ENCODE results near the gene NPFFR1. TPM values are rescaled to one million over a fixed set of nuclear protein-coding genes. Genes with fewer than 3 reads are reported as not detected.
"Not testable (repeated sequence)": the region's sequence is repeated elsewhere in the genome, so short reads cannot be mapped to it uniquely, and the experiment has no call there.

Gene NPFFR1
- total RNA-seq, 1 experiment from 2014 or later: not detected

DNA sequence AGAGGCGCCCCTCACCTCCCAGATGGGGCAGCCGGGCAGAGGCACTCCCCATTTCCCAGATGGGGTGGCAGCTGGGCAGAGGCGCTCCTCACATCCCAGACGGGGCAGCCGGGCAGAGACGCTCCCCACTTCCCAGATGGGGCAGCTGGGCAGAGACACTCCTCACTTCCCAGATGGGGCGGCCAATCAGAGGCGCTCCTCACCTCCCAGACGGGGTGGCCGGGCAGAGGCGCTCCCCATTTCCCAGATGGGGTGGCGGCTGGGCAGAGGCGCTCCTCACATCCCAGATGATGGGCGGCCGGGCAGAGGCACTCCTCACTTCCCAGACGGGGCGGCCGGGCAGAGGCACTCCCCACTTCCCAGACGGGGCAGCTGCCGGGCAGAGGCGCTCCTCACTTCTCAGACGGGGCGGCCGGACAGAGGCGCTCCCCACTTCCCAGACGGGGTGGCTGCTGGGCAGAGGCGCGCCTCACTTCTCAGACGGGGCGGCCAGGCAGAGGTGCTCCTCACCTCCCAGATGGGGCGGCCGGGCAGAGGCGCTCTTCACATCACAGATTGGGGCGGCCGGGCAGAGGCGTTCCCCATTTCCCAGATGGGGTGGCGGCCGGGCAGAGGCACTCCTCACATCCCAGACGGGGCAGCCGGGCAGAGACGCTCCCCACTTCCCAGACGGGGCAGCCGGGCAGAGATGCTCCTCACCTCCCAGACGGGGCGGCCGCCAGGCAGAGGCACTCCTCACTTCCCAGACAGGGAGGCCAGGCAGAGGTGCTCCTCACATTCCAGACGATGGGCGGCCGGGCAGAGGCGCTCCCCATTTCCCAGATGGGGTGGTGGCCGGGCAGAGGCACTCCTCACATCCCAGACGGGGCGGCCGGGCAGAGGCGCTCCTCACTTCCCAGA is 44.5 kb downstream of the NPFFR1 start:
- H3K23me2 ChIP-seq (ENCODE audit: insufficient read length, low read depth, low read length, poor library complexity, severe bottlenecking); H3K27ac ChIP-seq (ENCODE audit: insufficient read length, low read depth, low read length); DNase-seq; H3K4me2 ChIP-seq (ENCODE audit: insufficient read depth, insufficient read length, low read length); H3K9ac ChIP-seq (ENCODE audit: extremely low read depth, insufficient read length, low read length); H3K27me3 ChIP-seq (ENCODE audit: insufficient read depth, low read length); H4K20me1 ChIP-seq (ENCODE audit: control insufficient read depth, insufficient read depth, insufficient read length); H2BK12ac ChIP-seq (ENCODE audit: insufficient read length, low read depth, low read length); H3K9me3 ChIP-seq (ENCODE audit: control insufficient read depth, low read depth, low read length); H2BK5ac ChIP-seq (ENCODE audit: insufficient read length, low read length); H3K4ac ChIP-seq (ENCODE audit: low read depth, low read length); H3K23ac ChIP-seq (ENCODE audit: insufficient read length, low read depth, low read length); H3K14ac ChIP-seq (ENCODE audit: insufficient read depth, low read length); H3K4me1 ChIP-seq (ENCODE audit: insufficient read depth, low read length); H4K8ac ChIP-seq (replicated peaks; ENCODE audit: insufficient read length, low read depth, low read length); H2BK15ac ChIP-seq (ENCODE audit: low read depth, low read length); H3K56ac ChIP-seq (ENCODE audit: insufficient read length, low read depth, low read length); H3T11ph ChIP-seq (ENCODE audit: low read length); H3K4me1 Mint-ChIP-seq; H3K79me2 ChIP-seq (ENCODE audit: insufficient read depth, low read length); H2AFZ ChIP-seq (ENCODE audit: low read length); H2AK5ac ChIP-seq (ENCODE audit: insufficient read length, low read length); H2BK20ac ChIP-seq (ENCODE audit: low read depth, low read length, poor library complexity, severe bottlenecking); H2BK120ac ChIP-seq (ENCODE audit: low read depth, low read length, poor library complexity, severe bottlenecking); H3K79me1 ChIP-seq (ENCODE audit: insufficient read depth, low read depth, low read length, poor library complexity, severe bottlenecking); H3K18ac ChIP-seq (ENCODE audit: insufficient read length, low read depth, low read length); H4K91ac ChIP-seq (ENCODE audit: insufficient read length, low read depth, low read length); H3K4me3 Mint-ChIP-seq; H4K5ac ChIP-seq (ENCODE audit: insufficient read length, low read depth, low read length); H3K27ac Mint-ChIP-seq: not testable (repeated sequence)
- WGBS (ENCODE audit: extremely low coverage, insufficient read length, low lambda C conversion rate): no CpG with 5 or more reads among the region's 55 CpGs
- peaks cover 27 to 48% of the 10 kb centered on the region in 2 experiments for H3K9me3 Mint-ChIP-seq
- peaks cover 9 to 18% (median 17%) of the 10 kb centered on the region in 3 experiments; a peak in 6 of 7 replicates for H3K36me3 Mint-ChIP-seq (ENCODE audit: insufficient read depth in 1 of 3, low read depth in 3 of 3)
- peaks cover 20% of the 10 kb centered on the region for H3K27me3 Mint-ChIP-seq (ENCODE audit: low read depth)

DNA sequence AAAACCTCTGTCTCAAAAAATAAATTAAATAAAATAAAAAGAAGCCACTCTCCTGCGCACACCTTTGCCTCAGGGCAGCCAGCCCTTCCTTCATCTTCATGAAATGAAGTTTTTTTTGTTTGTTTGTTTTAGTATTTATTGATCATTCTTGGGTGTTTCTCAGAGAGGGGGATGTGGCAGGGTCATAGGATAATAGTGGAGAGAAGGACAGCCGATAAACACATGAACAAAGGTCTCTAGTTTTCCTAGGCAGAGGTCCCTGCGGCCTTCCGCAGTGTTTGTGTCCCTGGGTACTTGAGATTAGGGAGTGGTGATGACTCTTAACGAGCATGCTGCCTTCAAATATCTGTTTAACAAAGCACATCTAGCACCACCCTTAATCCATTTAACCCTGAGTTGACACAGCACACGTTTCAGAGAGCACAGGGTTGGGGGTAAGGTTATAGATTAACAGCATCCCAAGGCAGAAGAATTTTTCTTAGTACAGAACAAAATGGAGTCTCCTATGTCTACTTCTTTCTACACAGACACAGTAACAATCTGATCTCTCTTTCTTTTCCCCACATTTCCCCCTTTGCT is 45.8 kb downstream of the NPFFR1 start:
- H3T11ph ChIP-seq (ENCODE audit: low read length); H3K14ac ChIP-seq (ENCODE audit: insufficient read depth, low read length); H4K8ac ChIP-seq (replicated peaks; ENCODE audit: insufficient read length, low read depth, low read length); H3K4ac ChIP-seq (ENCODE audit: low read depth, low read length); H3K9ac ChIP-seq (ENCODE audit: extremely low read depth, insufficient read length, low read length); H3K4me3 Mint-ChIP-seq; H3K4me2 ChIP-seq (ENCODE audit: insufficient read depth, insufficient read length, low read length); H3K79me2 ChIP-seq (ENCODE audit: insufficient read depth, low read length); H3K18ac ChIP-seq (ENCODE audit: insufficient read length, low read depth, low read length); H3K23me2 ChIP-seq (ENCODE audit: insufficient read length, low read depth, low read length, poor library complexity, severe bottlenecking); H4K5ac ChIP-seq (ENCODE audit: insufficient read length, low read depth, low read length); H4K91ac ChIP-seq (ENCODE audit: insufficient read length, low read depth, low read length); H2BK12ac ChIP-seq (ENCODE audit: insufficient read length, low read depth, low read length); H2BK120ac ChIP-seq (ENCODE audit: low read depth, low read length, poor library complexity, severe bottlenecking); H2BK5ac ChIP-seq (ENCODE audit: insufficient read length, low read length); H2BK15ac ChIP-seq (ENCODE audit: low read depth, low read length); H4K20me1 ChIP-seq (ENCODE audit: control insufficient read depth, insufficient read depth, insufficient read length); H3K4me1 Mint-ChIP-seq; H3K4me1 ChIP-seq (ENCODE audit: insufficient read depth, low read length); H3K27me3 ChIP-seq (ENCODE audit: insufficient read depth, low read length); H3K27ac ChIP-seq (ENCODE audit: insufficient read length, low read depth, low read length); H2BK20ac ChIP-seq (ENCODE audit: low read depth, low read length, poor library complexity, severe bottlenecking); H3K79me1 ChIP-seq (ENCODE audit: insufficient read depth, low read depth, low read length, poor library complexity, severe bottlenecking); H3K9me3 ChIP-seq (ENCODE audit: control insufficient read depth, low read depth, low read length); H3K27ac Mint-ChIP-seq; H2AK5ac ChIP-seq (ENCODE audit: insufficient read length, low read length); H3K56ac ChIP-seq (ENCODE audit: insufficient read length, low read depth, low read length); H3K23ac ChIP-seq (ENCODE audit: insufficient read length, low read depth, low read length); H2AFZ ChIP-seq (ENCODE audit: low read length); DNase-seq: not testable (repeated sequence)
- Mint-ChIP-seq H3K27me3 (ENCODE audit: low read depth) (peaks cover 12% of the 10 kb centered on the region), H3K36me3 (ENCODE audit: insufficient read depth in 1 of 3, low read depth in 3 of 3) (peaks cover 9 to 18% (median 17%) of the 10 kb centered on the region in 3 experiments; a peak in 6 of 7 replicates), H3K9me3 (peaks cover 27 to 48% of the 10 kb centered on the region in 2 experiments)
- no CpG with 5 or more reads among the region's 6 CpGs for WGBS (ENCODE audit: extremely low coverage, insufficient read length, low lambda C conversion rate)
